ENCODE data around the gene PDHA1.

Gene PDHA1

DNA sequence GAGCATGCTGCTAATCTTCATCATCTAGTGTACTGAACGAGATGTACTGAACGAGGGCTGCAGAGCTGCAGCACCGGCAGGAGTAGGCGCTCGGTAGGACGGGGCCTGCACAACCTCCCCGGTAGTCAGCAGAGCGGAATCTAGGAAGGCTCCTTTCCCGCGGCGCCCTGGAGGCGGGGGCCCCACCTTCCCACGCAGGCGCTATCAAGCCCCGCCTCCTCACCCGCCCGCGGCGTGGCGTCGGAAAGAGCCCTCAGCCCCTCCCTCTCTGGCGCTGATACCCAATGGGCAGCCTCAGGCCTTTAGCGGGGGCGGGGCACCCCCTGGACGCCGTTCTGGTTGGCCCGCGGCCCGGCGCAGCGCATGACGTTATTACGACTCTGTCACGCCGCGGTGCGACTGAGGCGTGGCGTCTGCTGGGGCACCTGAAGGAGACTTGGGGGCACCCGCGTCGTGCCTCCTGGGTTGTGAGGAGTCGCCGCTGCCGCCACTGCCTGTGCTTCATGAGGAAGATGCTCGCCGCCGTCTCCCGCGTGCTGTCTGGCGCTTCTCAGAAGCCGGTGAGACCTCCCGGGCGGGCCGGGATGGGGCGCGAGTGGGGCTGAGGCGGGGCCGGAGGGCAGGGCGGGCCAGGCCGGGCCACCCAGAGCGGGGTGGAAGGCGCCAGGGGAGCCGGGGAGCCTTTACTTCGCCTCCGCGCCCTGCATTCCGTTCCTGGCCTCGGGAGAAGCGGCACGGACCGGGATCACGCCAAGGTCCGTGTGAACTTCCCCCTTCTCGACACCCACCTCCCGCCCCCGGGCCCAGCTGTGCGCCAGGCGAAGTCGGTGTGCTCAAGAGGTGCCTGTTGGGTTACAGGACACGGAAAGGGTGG lies at the start of gene PDHA1:
Gene PDHA1, plus strand, starts transcription at position 393 of the 874 bp plus-strand sequence. Its CDS starts 111 bp downstream, at position 504.
- peak; percentile 92 for DNase-seq

DNA sequence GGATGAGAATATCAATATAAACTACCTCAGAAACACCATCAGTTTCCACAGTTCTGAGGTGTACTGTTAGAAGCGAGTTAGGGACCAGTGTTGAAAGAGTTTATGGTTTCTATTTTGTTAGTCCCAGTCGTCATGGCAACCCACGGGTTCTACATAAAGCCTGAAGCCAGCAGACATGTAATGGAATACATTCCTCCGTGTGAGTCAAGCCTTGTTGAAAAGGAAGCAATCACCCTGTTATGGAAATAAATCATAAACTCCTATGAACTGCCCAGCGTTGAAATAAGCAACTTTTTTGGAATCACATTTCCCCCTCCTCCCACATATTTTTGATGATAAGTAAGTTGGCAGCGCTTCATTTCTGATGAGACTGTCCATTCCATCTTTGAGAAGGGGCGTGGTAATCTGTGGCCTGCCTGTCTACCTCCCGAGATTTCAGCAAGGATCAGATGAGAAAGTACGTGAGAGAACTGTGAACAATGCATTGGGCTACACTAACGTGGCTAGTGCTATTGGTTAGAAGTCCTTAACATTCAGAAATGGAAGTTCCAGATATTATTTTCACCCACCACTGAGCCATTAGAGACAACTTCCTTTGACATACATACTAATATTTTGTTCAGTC lies 40.4 kb upstream of the PDHA1 start:
- no peak for DNase-seq

DNA sequence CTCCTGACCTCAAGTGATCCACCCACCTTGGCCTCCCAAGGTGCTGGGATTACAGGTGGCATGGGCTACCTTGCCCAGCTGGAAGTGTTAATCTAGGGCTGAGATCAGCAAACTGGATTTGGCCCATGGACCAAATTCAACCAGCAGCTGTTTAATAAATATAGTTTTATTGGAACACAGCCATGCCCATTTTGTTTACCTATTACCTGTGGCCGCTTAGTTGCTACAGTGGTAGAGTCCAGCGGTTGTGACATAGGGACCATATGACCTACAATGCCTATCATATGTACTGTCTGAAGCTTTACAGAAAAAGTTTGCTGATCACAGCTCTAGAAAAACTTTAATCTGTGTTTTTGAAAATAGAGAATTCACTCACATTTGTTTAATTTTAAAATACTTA lies 17.2 kb upstream of the PDHA1 start:
- no peak for DNase-seq

- peak; percentile 82 for DNase-seq
Measured at GRCh38 chrX:19331831-19332230, 11.9 kb upstream of the PDHA1 start.

- DNase-seq = no peak
Measured at GRCh38 chrX:19332983-19333382, 10.7 kb upstream of the PDHA1 start.

- peak; percentile 72 for DNase-seq
Measured at GRCh38 chrX:19334945-19335626, 8.6 kb upstream of the PDHA1 start.

DNA sequence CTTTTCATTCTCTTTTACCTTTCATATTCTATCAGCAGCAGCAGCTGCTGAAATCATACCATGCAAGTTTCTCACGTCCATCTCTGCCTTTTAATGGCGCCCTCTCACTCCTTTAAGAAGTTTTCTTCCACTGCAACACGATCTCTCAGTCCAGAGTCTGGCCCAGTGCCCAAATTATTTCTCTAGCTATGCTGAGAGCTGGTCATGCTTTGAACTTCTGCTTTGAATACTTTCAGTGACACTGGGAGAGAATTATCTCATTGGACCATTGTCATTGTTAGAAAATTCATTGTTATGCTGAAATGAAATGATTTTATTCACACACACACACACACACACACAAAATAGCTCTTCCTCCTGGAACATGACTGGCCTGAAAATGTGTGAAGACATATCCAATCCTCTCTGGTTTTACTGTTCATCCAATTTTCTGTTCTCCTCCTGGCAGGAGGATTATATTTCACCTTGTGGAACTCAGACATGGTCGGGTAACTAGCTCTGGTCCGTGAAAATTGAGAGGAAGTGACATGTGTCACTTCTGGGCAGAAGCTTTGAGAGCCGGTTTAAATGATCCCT lies 1.3 kb upstream of the PDHA1 start:
- no peak for DNase-seq

DNA sequence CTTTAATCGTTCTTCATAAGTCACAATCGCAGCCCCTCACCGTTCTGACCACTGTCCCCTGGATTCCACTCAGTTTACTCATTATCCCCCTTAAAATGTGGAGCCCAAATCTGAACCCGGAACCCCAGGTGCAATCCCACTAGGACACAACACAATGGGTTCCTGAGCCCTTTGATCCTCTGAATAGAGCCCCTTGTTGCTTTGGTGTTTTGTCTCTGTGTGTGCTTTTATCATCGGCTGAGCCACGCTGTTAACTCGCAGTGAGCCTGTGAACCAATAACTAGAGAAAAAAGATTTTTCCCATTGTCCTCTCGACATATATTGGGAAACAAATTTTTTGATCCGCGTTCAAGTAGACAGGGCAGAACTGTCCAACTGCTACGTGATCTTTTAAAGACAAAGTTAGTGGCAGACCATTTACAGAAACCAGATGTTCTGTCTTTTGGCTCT lies 617 bp upstream of the PDHA1 start:
- DNase-seq = no peak

GRCh38 chrX:19344661-19345060 lies 934 bp downstream of the PDHA1 start:
- DNase-seq = no peak

- no peak for DNase-seq
Measured at GRCh38 chrX:19347916-19348315, 4.2 kb downstream of the PDHA1 start.

DNA sequence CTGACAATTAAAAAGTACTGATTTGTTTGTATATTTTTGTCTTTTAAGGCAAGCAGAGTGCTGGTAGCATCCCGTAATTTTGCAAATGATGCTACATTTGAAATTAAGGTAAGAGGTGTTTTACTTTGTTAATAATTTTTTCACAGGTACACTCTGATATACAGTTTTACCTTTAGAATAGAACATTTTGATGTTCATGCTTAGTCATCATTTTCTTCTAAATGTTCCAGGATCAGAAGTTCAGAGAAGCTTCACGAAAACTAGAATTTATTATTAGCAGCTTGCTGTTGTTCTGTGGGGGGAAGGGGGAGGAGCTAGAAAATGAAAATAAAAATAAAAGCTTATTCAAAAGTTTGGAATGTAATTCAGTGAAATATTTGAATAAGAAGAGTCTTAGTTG lies 5.5 kb downstream of the PDHA1 start:
- DNase-seq = no peak

DNA sequence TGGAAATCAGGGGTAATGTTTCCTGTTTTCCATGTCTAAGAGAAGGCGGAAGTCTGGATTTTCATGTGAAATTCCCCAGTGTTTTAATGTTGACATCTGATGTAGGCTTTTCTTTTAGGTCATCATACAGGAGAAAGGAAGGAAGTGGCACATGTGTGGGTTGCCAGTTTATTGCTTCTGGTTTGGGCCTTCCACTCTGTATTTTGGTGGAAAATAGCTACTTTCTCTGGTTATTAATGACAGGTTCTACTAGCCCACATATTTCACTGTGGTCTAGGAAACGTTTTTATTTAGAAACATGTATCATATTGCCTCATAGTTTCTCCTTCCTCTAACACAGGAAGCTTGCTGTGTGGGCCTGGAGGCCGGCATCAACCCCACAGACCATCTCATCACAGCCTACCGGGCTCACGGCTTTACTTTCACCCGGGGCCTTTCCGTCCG lies 7.2 kb downstream of the PDHA1 start:
- no peak for DNase-seq

DNA sequence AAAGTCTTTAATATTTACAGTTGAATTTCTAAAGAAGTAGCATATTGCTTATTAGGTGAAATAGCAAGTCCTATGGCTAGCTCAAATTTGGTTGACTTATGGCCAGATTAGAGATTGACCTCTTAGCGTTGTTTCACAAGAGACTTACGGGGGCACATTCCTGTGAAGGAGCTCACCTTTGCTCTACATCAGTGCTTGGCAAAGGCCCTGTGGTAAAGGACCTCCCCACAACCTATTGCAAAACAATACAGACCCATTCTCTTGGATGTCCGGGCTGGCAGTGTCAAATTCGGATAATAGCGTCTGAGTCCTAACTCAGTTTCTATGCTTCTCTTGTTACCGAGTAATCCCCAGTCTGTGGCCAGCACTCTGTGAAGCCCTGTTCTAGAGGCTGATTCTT lies 10.9 kb downstream of the PDHA1 start:
- no peak for DNase-seq

DNA sequence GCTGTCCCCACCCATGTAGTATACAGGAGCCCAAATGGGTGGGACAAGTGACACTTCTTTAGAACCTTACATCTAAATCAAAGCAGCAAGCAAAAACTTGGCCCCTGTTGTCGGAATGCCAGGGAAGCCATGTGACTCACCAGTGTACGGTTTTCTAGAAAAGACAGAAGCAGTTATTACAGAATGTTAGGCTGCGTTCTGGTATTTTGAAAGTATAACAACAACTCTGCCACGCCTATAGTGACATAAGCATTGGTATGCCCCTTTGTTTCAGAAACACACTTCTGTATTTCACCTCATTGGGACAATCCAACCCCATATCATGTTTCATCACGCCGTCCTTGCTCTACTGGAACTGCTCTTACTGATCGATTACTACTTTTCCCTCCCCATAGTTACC lies 14.8 kb downstream of the PDHA1 start:
- no peak for DNase-seq

- DNase-seq = no peak
Measured at GRCh38 chrX:19360903-19361302, 17.2 kb downstream of the PDHA1 start.

DNA sequence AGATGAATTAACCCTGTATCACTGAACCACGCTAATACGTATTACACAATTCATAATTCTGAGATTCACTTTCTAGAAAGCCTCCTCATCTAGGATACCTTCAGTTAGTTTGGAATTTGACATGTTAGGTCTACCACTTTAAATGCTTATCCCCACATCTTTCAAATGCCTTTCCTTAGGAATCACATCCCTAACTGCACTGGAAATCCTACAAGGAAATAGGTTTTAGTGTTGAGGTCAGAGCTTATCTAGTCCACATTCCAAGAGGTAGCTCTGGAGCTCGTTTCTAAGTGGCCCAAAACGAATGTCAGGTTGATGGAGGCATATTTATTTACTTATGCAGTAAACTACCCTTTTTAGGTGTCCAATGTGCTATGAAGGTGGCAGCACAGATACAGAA lies 18.0 kb downstream of the PDHA1 start:
- no peak for DNase-seq

GRCh38 chrX:19368576-19368975 lies 24.8 kb downstream of the PDHA1 start:
- no peak for DNase-seq

DNA sequence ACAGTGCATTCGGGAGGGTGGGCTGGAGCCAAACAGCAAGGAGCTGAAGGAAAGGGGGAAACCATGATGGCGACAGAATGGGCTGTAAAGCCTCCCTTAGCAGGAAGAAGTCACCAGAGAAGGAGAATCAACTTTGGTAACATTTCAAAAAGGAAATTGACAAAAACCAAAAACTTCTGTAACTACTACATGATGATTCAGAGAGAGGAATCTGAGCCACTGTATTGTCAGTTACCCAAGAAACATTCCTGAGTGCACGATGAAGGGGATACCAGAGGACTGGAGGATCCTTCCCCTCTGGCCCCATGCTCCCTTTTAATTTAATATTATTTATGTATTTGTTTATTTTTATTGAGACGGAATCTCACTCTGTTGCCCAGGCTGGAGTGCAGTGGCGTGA lies 26.3 kb downstream of the PDHA1 start:
- DNase-seq = no peak

- DNase-seq = peak; percentile 30
Measured at GRCh38 chrX:19372170-19372546, 28.4 kb downstream of the PDHA1 start.

DNA sequence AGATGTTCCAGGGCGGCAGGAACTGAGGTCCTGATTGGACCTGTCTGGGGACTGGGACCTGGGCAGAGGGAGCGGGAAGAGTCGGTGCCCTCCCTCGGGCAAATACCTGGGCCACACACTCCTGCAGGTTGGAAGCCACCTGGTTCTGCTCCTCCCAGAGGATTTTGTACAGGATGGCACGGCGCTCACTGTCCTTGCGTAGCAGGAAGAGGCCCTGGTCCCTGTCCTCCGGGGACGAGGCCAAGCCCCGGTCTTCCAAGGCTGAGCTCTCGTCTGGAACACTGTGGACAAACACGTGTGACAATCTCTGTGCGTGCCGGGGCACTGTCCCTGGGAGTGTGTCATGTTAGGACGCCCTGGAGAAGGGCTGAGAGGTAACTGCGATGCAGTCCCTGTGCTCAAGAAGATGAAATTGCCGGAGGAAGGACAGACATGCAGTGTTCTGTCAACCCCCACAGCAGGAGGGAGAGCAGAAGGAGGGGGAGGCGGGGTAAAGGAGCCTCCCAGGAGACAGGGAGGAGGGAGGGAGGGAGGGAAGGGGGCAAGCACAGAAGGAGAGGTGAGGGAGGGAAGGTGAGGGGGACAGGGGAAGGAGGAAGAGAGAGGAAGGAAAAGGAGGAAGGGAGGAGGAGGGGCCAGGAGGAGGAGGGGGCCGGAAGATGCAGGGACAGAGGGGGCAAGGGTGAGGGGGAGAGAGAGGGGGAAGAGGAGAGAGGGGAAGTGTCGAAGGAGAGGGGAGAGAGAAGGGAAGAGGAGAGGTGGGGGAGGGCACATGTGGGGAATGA lies 29.0 kb downstream of the PDHA1 start:
- no peak for DNase-seq

DNA sequence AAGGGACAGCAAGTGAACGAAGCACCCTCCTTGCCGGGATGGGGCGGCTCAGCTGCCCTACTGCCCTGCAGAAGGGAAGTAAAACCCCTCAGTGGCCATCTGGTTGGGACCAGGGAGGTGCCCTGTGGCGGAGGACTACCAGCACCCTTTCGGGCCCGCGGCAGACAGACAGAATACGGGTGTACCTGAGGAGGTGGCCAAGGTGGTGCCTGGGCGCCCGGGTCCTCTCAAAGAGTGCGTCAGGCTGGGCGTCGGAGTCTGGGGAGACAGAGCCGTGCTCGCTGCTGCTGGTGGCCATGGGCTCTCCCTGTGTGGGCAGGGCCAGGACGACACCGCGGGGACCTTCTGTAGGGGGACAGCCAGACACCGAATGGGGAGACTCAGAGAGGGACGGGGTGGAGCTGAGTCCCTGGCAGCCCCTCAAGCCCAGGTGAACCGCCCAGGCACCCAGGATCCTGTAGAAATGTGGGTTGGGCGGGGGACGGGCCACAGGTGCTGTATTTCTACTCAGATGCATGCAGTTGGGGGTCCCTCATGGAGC lies 29.7 kb downstream of the PDHA1 start:
- DNase-seq = no peak

DNA sequence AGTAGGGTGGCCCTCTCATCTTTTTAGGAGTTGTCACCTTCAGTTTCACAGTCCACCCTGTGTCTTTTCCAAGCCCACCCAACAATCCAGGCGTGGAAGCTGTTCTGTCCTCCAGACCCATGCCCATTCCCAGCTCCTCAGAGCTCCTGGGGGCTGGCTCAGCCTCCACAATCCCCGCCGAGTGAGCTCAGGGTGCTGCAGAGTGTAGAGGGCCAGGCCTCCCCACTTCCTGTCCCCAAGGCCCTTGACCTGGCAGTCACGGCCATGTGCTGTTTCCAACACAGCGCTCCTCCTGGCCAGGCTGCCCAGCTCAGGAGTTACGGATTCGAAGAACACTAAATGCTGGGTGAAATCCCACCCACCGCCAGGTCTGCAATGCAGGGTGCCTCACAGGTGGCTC lies 31.8 kb downstream of the PDHA1 start:
- no peak for DNase-seq
